GM19468 (cell line): ENCODE measurements around the gene ARID3B.

Source experiments
- ATAC-seq: cut with Tn5 transposase; IDR thresholded peaks from one replicate; pipeline ENCODE4 v1.9.1; 2021; ENCODE audit warnings: mild to moderate bottlenecking, moderate library complexity, moderate number of reproducible peaks; ENCODE audit not compliant: unreplicated experiment; ENCODE audit errors: extremely low read depth

The ARID3B gene

DNA sequence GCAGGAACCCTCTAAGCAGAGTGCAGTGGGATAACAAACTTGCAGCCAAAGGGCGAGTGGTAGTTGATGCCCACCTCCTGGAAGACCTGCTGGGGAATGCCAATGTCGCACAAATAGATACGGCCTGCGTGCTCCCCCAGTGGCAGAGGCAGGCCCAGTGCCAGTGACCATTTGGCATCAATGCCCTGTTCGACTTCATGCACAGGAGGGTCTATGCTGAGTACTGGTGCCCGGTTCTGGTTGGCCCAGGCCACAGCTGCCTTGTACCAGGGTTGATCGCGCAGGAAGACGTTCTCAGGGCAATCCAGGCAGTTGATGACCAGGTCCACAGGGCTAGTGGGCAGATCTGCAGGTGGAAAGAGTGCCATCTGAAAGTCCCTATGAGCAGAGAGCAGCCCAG is 91.6 kb downstream of the ARID3B start:
- no peak for ATAC-seq

- no peak for ATAC-seq
Observed at GRCh38 chr15:74633781-74634180, 92.8 kb downstream of the ARID3B start.

- ATAC-seq: no peak
Observed at GRCh38 chr15:74635228-74635627, 94.2 kb downstream of the ARID3B start.

DNA sequence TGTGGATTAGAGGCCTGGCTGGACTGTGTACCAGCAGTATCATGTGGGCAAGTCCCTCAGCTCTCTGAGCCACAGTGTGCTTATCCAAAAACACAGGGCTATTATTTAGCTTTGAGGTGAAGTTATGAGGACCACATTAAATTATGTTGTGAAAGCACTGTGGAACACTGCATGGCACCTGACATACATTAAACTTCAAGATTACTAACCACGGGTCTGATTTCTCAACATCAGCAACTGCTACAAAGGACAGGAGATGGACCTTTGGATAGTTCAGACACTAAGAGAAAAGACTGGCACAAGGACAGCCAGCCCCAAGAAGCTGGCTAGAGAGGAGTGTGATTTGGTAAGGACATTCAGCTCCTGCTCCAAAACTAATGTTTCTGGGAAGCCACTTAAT is 96.0 kb downstream of the ARID3B start:
- no peak for ATAC-seq

GRCh38 chr15:74641151-74641550 is 100.1 kb downstream of the ARID3B start:
- ATAC-seq: no peak

GRCh38 chr15:74642348-74642733 is 101.3 kb downstream of the ARID3B start:
- no peak for ATAC-seq

GRCh38 chr15:74642734-74643664 is 102.0 kb downstream of the ARID3B start:
- no peak for ATAC-seq

DNA sequence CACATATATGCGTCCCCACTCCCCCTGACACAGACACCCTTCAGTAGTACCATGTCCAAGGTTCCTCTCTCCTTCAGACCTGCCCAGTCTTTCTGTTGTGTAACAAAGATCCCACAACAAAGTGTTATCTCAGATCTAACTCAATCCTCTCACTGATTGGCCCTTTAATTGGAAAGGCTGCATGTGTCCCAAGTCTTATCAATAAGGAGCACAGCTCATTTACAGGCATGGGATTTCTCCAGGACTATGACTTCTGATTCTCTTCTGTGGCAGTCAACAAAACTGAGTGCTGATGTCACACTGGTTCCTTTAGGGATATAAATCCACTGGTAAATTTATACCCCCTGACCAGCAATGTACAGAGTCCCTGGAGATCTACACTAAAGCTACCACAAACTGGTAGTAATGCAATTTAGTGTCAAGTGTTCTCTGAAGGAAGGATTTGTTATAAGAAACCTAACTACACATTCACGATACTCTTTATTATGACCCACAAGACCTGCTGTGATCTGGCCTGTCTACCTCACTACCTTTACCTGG is 102.7 kb downstream of the ARID3B start:
- no peak for ATAC-seq

GRCh38 chr15:74646480-74646879 is 105.5 kb downstream of the ARID3B start:
- no peak for ATAC-seq
